AG08395 (cell line): ENCODE data around the gene TM4SF4.

ENCODE experiments used
- DNase-seq: peaks from one replicate; pipeline ENCODE4 v3.0.0; 2012; ENCODE audit warnings: mixed read lengths, low spot score

Gene TM4SF4

DNA sequence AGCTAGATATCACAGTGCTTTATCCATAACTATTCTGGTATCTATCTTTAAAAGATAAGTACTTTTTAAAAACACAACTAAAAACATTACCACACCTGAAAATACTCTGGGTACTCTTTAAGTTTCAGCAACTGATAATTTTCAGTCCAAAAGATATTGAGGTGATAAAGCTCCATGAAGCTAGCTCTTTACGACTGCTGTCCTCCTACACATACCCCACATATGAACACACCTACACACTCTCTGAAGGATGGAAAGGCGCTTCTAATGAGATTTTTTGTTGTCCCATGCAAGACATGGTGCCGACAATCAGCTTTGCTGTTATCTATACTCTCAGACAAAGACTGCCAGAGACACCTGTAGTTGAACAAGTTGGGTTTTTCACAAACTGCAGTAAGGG, 19.1 kb upstream of the TM4SF4 start:
- no peak for DNase-seq

GRCh38 chr3:149455989-149456388, 18.5 kb upstream of the TM4SF4 start:
- no peak for DNase-seq

DNA sequence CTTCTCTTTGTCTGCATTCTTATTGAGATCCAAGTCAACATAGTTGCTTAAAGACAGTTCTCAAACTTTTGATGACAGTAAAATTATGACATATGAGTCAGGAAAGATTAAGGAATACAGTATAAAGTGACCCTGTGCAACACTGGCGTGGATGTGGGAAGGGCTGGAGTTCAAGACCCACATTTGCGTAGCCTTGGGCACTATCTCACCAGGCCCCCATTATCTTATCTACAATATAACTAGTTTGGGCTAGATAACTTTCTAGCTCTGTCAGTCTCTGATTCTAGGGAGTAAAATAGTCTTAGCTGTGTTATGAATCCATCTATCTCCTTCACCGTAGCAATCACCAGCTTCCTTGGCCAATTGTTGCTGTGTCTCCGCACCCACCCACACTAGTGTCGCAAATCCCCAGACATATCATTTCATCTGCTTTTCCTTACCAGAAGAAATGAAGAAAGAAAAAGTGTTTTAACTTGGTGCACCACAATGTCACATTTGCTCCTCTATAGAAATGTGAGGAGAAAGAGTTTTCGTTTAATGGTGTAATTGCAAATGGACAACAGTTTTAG, 14.9 kb upstream of the TM4SF4 start:
- DNase-seq, result no peak

DNA sequence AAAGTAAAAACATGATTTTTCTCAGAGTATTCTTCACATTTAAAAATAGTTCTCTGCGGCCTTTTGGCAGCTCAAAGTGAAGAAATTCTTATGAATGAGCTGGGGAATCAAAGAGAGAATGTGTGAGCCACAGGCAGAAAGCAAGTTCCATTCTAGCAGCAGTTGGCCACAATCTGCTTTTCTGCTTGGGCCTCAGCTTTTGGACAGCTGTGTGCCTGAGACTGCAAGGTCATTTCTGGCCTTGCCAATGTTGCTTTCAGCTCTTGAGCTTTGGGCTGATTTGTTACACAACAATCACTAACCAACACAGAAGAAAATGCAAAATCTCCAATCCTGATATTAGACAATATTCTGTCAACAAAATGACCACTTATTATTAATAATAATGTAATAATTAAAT, 14.4 kb upstream of the TM4SF4 start:
- DNase-seq, result peak; percentile 27

- DNase-seq, result no peak
Measured at GRCh38 chr3:149462051-149462450, 12.4 kb upstream of the TM4SF4 start.

DNA sequence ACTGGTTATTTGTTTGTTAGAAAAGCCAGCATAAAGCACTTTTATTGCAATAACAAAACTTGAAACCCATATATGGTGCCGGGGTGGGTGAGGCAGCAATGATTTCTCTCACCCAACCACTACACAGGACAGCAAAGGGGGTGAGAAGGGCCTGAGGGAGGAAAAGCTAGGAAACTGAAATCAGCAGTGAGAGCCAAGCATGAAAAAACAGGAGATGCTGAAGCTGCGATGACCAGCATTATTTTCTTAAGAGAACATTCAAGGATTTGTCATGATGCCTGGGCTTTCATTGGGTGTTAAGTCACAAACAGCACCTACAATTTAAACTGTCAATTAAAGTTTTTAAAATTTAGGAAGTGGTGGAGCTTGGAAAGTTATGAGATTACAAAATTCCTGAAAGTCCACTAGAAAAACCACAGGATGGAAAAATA, 11.9 kb upstream of the TM4SF4 start:
- peak; percentile 31 for DNase-seq

DNA sequence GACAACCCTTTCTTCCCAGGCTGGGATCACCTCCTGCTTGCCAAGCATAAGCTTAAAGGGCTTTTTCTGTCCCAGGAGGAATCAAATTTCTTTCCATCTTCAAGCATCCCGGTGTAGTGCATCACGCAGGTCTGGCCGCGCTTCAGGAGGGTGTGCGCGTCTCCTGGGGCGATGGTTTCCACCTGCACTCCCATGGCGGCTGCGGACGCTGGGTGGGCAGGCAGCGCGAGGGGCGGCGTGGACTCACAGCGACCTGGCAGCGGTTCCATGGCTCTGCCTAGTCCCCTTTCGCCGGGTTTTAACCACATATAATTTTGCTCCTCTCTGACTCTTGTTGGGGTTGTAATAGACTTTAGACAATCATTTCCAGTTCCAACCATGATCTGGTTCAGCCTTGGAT, 10.6 kb upstream of the TM4SF4 start:
- DNase-seq, result no peak

- DNase-seq, result no peak
Measured at GRCh38 chr3:149464542-149465328, 9.8 kb upstream of the TM4SF4 start.

- no peak for DNase-seq
Measured at GRCh38 chr3:149465351-149465883, 9.1 kb upstream of the TM4SF4 start.

GRCh38 chr3:149466192-149466591, 8.3 kb upstream of the TM4SF4 start:
- DNase-seq, result peak; percentile 90

GRCh38 chr3:149468504-149469212, 5.8 kb upstream of the TM4SF4 start:
- DNase-seq, result no peak

DNA sequence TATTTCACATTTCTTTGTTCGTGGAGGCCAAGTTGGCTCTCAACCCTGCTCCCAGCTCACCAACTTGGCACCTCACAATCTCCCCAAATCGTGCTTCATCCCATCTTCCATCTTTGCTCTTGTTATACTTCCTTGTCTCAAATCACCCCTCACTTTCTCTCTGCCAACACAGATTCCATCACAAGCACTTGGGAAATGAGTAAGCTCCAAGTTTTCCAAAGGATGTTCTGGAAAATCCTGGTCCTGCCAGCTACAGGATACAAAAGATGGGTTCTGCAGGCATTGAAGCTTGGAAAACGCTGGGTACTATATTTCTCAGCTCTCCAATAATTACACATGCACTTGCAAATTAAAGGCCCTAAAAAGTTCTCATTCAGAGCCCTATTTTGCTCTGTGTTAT, 4.1 kb upstream of the TM4SF4 start:
- no peak for DNase-seq

- peak; percentile 29 for DNase-seq
Measured at GRCh38 chr3:149472030-149472797, 2.3 kb upstream of the TM4SF4 start.

DNA sequence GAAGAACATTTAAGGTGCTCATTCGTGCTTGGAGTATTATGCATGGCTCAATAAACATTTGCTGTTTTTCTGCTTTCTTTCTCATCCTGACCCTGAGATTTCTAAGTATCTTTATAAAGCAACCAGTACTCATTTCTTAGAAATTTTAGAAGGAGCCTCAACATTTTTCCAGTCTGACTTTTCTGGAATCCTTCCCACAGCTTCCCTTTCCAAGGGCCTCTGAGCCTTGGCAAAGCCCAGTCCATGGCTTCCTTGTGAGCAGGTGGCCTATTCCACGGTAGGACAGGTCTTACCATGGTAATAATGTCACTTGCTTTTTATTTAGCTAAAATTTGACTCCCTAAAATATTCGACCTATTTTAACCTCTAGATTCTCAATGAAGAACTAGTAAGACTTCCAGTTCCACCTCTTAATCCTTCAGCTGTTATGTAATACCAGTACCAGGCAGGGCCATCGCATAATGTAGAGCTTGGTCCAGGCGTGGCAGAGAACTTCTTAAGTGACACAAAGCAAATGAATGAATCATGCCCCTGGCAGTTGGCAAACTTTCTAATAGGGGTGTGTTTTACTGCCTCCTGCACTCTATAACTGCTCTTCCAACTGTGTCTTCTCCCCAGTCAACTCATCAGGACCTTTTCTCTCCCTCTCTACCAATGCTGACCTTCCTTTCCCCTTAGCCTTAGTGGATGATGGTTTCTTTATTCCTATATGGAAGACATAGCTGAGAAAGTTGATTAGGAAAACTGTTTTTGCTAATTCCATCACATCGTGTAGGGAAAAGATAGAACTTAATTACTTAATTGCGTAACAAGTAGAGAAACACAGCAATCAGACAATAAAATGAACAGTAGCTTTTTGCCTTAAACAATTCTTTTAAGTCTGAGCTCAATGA, 894 bp upstream of the TM4SF4 start:
- peak; percentile 80 for DNase-seq

DNA sequence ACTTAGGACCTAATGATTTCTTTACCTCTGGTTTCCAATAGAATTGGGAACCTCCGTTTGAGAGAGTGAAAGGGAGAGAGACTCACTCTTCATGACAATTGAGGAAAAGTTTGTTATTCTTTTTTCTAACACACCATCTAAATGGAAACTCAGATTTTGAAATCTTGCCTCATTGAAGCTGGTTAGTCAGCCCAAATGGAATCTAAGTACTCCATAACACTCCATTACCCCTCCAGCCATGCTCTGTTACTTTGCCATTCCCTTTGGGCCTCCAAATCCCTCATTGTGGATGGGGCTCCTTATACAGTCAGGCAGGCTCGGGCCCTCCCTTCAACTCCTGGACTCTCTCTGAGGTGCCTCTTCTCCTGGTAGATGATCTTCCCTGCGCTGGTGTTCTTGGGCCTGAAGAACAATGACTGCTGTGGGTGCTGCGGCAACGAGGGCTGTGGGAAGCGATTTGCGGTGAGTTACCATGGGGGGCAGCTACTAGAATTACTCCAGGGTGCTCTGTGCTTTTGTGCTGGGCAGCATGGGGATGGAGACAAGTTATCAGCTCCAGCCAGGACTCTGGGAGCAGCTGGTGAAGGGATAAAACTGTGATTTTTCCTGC, 1.1 kb downstream of the TM4SF4 start:
- DNase-seq, result no peak

- DNase-seq, result no peak
Measured at GRCh38 chr3:149476225-149476624, 1.7 kb downstream of the TM4SF4 start.

- no peak for DNase-seq
Measured at GRCh38 chr3:149479621-149480325, 5.3 kb downstream of the TM4SF4 start.

DNA sequence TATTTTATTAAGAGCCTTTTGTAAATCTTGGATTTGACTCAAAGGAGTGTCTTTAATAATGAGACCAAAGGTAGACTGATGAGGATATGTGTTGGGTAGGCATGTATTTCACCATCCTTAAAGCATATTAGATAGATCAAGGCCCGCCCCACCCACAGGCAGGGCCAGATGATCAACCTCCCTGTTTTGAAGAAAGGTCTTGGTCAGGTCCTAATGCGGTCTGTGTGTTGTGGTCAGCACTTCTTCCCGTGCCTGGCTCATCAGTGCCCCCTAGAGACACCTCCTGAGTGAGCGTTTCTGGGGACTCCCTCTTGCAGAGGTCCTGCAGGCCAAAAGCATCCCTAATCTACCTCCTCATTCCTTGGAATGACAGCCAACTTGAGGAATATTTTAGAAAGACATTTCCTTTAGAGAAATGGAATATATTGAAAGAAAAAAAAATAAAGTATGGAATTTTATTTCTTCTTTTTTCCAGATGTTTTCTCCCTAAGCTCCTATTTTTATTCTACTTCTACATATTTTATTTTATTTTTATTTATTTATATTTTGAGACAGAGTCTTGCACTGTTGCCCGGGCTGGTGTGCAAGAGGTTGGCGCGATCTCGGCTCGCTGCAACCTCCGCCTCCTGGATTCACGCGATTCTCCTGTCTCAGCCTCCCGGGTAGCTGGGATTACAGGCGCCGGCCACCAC, 6.0 kb downstream of the TM4SF4 start:
- peak; percentile 83 for DNase-seq

DNA sequence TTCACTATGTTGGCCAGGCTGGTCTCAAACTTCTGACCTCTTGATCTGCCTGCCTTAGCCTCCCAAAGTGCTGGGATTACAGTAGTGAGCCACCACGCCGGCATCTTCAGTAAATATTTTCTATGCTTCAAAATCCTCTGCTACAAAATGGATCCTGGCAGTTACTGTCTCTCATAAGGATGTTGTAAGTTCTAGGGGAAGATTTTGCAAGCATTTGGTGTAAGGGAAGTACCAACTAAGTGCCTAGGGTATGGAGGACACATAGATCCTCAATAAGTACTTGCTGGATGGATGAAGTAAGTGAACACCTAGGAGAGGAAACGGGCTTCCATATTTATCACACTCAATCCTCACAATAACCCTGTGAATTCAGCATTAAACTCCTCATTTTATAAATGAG, 6.6 kb downstream of the TM4SF4 start:
- no peak for DNase-seq
